Caco-2 (cell line): ENCODE data around the gene GRIFIN. TPM values are rescaled to one million over a fixed set of nuclear protein-coding genes. Genes with fewer than 3 reads are reported as not detected.
"Not testable (repeated sequence)": the region's sequence is repeated elsewhere in the genome, so short reads cannot be mapped to it uniquely, and the experiment has no call there.

Experiments
- BruUV-seq: library from RNA; stranded (reverse); fragments of 400-500 nt; replicated peaks from 2 replicates; lab custom pipeline; 2021; lab: Mats Ljungman, UMichigan
- CTCF ChIA-PET: fragments of 300-600 bp; sonication (Branson Sonifier 250); formaldehyde crosslinking; loops from one replicate; lab custom pipeline; 2022; ENCODE audit warnings: antibody characterized with exemption; lab: Charles Lee
- POLR2A ChIA-PET: fragments of 300-600 bp; sonication (Branson Sonifier 250); formaldehyde crosslinking; loops from one replicate; lab custom pipeline; 2022; ENCODE audit warnings: antibody characterized with exemption; lab: Charles Lee
- DNase-seq, 2 experiments: peaks; one replicate each; pipeline versions ENCODE4 v3.0.0 to v3.0.0-alpha.2; 2020 to 2022
- H3K27me3 ChIP-seq: replicated peaks from 2 replicates; pipeline ENCODE4 v1.6.0; 2011; ENCODE audit warnings: low read length; ENCODE audit not compliant: control insufficient read depth, insufficient read depth
- H3K36me3 ChIP-seq: 2 replicates; pipeline ENCODE4 v1.5.1; 2011; ENCODE audit warnings: low read length; ENCODE audit not compliant: control insufficient read depth, insufficient read depth
- H3K4me1 ChIP-seq: fragments of 250-450 bp; sonication (Bioruptor Pico); 2 replicates; pipeline ENCODE4 v1.5.1; 2020; ENCODE audit warnings: mild to moderate bottlenecking
- H3K4me3 ChIP-seq: 2 replicates; pipeline ENCODE4 v1.5.1; 2011; ENCODE audit warnings: low read depth, mild to moderate bottlenecking, control low read depth, low read length
- H3K9me3 ChIP-seq: fragments of 250-450 bp; sonication (Bioruptor Pico); 2 replicates; pipeline ENCODE4 v1.5.1; 2020; ENCODE audit warnings: mild to moderate bottlenecking, moderate library complexity
- H3K27ac Mint-ChIP-seq: one replicate; pipeline ENCODE4 v1.8.0; 2022; ENCODE audit warnings: mixed read lengths; ENCODE audit not compliant: unreplicated experiment
- H3K27me3 Mint-ChIP-seq: one replicate; pipeline ENCODE4 v1.8.0; 2022; ENCODE audit warnings: mixed read lengths; ENCODE audit not compliant: insufficient read depth, unreplicated experiment
- H3K36me3 Mint-ChIP-seq: one replicate; pipeline ENCODE4 v1.8.0; 2022; ENCODE audit warnings: mild to moderate bottlenecking, mixed read lengths; ENCODE audit not compliant: insufficient read depth, unreplicated experiment
- H3K4me1 Mint-ChIP-seq: one replicate; pipeline ENCODE4 v1.8.0; 2022; ENCODE audit warnings: low read depth, mixed read lengths; ENCODE audit not compliant: unreplicated experiment
- H3K4me3 Mint-ChIP-seq: one replicate; pipeline ENCODE4 v1.8.0; 2022; ENCODE audit warnings: mild to moderate bottlenecking, moderate library complexity, mixed read lengths; ENCODE audit not compliant: unreplicated experiment
- H3K9me3 Mint-ChIP-seq: one replicate; pipeline ENCODE4 v1.8.0; 2022; ENCODE audit warnings: mixed read lengths; ENCODE audit not compliant: unreplicated experiment
- intact Hi-C: fragments of 100-400 bp; cut with micrococcal nuclease; formaldehyde crosslinking; loops from one replicate; pipeline ENCODE4 v1.10.0; 2022; ENCODE audit not compliant: unreplicated experiment
- total RNA-seq: library from RNA; stranded (reverse); gene quantifications from 2 replicates; pipeline ENCODE4 v1.2.3, GENCODE V29; 2022
- TF ChIP-seq, protein P1 (sequence below), 2 experiments: fragments of 200-600 bp in 1 of 2; IDR thresholded peaks; 1 replicate in 1 of 2; 2 replicates in 1 of 2; pipeline versions ENCODE4 v1.5.1 to v1.8.0; 2011 to 2022; ENCODE audit warnings: antibody characterized with exemption in 1 of 2, control low read depth in 1 of 2, inconsistent platforms in 1 of 2, low read depth in 1 of 2, low read length in 1 of 2, mild to moderate bottlenecking in 1 of 2, moderate library complexity in 1 of 2; ENCODE audit not compliant: insufficient read depth in 1 of 2, severe bottlenecking in 1 of 2, unreplicated experiment in 1 of 2

The GRIFIN gene
- total RNA-seq, 1 experiment from 2014 or later = not detected

DNA sequence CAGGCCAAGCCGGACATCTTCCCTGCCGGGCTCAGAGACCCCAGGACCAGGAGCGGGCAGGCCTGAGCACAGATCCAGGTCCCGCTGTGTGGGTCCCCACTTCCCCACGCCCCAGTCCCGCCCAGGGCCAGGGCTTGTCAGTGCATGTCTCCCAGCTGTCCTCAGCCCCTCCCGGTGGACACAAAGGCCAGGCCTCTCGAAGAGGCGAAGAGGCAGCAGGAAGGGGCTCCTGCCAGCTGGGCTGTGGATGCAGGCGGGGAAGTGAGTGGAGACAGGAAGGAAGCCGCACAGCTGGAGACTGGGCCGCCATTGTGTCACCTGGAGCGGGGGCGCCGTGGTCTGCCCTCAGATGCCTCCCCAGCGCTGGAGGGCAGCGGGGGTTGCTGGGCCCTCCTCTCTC, 4.8 kb downstream of the GRIFIN start:
- Histone ChIP-seq H3K36me3 (no peaks in the 10 kb centered on the region), H3K27me3 (no peaks in the 10 kb centered on the region), H3K4me3 (no peak overlapping the region), H3K4me1 (no peaks in the 10 kb centered on the region; the same call in 1 of the 2 replicates), H3K9me3 (no peaks in the 10 kb centered on the region)
- H3K36me3 Mint-ChIP-seq = no peaks in the 10 kb centered on the region
- DNase-seq = no peak
- ChIA-PET POLR2A (no interaction called here), CTCF (interaction anchor here (0.6 kb wide), 1 partner anchor 68 kb away, joined by 3 read pairs; the partner anchor contains the start of gene CHST12)
- BruUV-seq = no TSS peak
- intact Hi-C loops = no loop called here
- H3K4me3 Mint-ChIP-seq = no peak overlapping the region
- H3K9me3 Mint-ChIP-seq = no peaks in the 10 kb centered on the region
- H3K27ac Mint-ChIP-seq = no peak overlapping the region
- peaks cover 12% of the 10 kb centered on the region for H3K4me1 Mint-ChIP-seq
- TF ChIP-seq, protein P1, sequence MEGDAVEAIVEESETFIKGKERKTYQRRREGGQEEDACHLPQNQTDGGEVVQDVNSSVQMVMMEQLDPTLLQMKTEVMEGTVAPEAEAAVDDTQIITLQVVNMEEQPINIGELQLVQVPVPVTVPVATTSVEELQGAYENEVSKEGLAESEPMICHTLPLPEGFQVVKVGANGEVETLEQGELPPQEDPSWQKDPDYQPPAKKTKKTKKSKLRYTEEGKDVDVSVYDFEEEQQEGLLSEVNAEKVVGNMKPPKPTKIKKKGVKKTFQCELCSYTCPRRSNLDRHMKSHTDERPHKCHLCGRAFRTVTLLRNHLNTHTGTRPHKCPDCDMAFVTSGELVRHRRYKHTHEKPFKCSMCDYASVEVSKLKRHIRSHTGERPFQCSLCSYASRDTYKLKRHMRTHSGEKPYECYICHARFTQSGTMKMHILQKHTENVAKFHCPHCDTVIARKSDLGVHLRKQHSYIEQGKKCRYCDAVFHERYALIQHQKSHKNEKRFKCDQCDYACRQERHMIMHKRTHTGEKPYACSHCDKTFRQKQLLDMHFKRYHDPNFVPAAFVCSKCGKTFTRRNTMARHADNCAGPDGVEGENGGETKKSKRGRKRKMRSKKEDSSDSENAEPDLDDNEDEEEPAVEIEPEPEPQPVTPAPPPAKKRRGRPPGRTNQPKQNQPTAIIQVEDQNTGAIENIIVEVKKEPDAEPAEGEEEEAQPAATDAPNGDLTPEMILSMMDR (IDR thresholded peaks at IDR 0.05; ENCODE audit: insufficient read depth in 1 of 2, low read depth in 1 of 2, low read length in 1 of 2, severe bottlenecking in 1 of 2, unreplicated experiment in 1 of 2) = no peak
- H3K27me3 Mint-ChIP-seq = no peaks in the 10 kb centered on the region

DNA sequence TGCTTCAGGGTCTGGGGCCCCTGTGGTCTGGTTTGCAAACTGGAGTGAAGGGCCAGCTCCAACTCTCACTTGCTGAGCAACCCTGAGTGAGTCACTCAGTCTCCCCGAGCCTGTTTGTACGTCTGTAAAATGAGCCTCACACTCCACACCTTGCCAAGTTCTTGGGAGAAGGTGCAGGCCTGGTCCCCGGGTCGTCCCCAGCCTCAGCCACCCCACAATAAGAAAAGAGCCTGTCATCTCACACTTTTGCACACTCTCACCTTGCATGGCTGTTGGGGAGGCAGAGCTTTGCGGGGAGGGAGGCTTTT, 5.2 kb downstream of the GRIFIN start:
- no peak overlapping the region for H3K4me3 ChIP-seq
- POLR2A ChIA-PET = no interaction called here
- Mint-ChIP-seq H3K4me1 (peaks cover 12% of the 10 kb centered on the region), H3K27me3 (no peaks in the 10 kb centered on the region), H3K27ac (no peak overlapping the region), H3K4me3 (no peak overlapping the region), H3K36me3 (no peaks in the 10 kb centered on the region), H3K9me3 (no peaks in the 10 kb centered on the region)
- TF ChIP-seq, protein P1 (IDR thresholded peaks at IDR 0.05; ENCODE audit: insufficient read depth in 1 of 2, low read depth in 1 of 2, low read length in 1 of 2, severe bottlenecking in 1 of 2, unreplicated experiment in 1 of 2) = no peak
- no TSS peak for BruUV-seq
- no peaks in the 10 kb centered on the region; the same call in 1 of the 2 replicates for H3K4me1 ChIP-seq
- H3K27me3 ChIP-seq = no peaks in the 10 kb centered on the region
- DNase-seq = no peak
- no peaks in the 10 kb centered on the region for H3K36me3 ChIP-seq
- H3K9me3 ChIP-seq = no peaks in the 10 kb centered on the region
- CTCF ChIA-PET = interaction anchor here (0.6 to 1.5 kb wide), 2 partner anchors 9 to 67 kb away, joined by 3 read pairs; partner anchors contain the start of gene CHST12
- intact Hi-C loops = no loop called here

DNA sequence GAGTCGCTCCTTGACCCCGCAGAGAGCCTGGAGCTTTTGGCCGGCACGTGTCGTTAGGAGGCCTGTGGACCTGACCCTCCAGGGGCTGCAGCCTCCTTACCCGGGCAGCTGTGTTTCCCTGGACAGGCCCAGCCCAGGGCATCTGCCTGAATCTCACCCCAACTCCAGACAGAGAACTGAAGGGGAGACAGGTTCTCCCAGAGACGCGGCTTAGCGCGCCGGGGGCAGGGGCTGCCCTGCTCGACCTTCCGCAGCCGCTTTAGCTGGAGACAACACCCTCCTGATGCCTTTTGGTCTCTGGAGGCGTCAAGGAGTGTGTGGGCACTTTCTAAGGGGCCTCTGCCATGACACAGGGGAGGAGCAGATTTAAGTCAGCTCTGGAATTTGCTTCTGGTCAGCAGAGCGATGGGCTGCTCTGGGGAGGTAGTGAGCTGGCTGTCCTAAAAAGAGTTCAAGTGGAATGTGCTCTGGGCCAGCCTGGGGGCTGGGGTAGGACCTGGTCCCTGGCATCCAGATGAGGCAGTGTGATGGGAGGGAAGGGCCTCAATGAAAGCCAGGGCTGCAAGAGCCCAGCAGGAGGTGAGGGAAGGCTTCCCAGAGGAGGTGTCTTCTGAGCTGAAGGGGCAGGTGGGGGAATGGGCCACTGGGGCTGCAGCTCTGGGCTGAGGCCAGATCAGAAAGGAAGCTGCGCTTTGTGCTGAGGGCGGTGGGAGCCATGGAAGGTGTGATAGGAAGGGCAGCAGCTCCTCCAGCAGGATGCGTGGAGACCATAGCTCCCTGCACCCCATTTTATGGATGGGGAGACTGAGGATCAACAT, 5.8 kb downstream of the GRIFIN start:
- H3K27me3 ChIP-seq = no peaks in the 10 kb centered on the region
- TF ChIP-seq, protein P1 (IDR thresholded peaks at IDR 0.05; ENCODE audit: insufficient read depth in 1 of 2, low read depth in 1 of 2, low read length in 1 of 2, severe bottlenecking in 1 of 2, unreplicated experiment in 1 of 2) = no peak
- Mint-ChIP-seq H3K27me3 (no peaks in the 10 kb centered on the region), H3K9me3 (no peaks in the 10 kb centered on the region), H3K4me1 (peaks cover 12% of the 10 kb centered on the region), H3K27ac (no peak overlapping the region), H3K36me3 (no peaks in the 10 kb centered on the region), H3K4me3 (no peak overlapping the region)
- no peak overlapping the region for H3K4me3 ChIP-seq
- H3K9me3 ChIP-seq = no peaks in the 10 kb centered on the region
- H3K36me3 ChIP-seq = no peaks in the 10 kb centered on the region
- ChIA-PET CTCF (interaction anchor here (1.5 to 3.4 kb wide), 5 partner anchors 10 to 67 kb away, joined by 3 to 75 read pairs (median 5); partner anchors contain the start of gene CHST12), POLR2A (no interaction called here)
- no TSS peak for BruUV-seq
- H3K4me1 ChIP-seq = no peaks in the 10 kb centered on the region; the same call in 1 of the 2 replicates
- intact Hi-C loops = no loop called here
- DNase-seq = no peak

DNA sequence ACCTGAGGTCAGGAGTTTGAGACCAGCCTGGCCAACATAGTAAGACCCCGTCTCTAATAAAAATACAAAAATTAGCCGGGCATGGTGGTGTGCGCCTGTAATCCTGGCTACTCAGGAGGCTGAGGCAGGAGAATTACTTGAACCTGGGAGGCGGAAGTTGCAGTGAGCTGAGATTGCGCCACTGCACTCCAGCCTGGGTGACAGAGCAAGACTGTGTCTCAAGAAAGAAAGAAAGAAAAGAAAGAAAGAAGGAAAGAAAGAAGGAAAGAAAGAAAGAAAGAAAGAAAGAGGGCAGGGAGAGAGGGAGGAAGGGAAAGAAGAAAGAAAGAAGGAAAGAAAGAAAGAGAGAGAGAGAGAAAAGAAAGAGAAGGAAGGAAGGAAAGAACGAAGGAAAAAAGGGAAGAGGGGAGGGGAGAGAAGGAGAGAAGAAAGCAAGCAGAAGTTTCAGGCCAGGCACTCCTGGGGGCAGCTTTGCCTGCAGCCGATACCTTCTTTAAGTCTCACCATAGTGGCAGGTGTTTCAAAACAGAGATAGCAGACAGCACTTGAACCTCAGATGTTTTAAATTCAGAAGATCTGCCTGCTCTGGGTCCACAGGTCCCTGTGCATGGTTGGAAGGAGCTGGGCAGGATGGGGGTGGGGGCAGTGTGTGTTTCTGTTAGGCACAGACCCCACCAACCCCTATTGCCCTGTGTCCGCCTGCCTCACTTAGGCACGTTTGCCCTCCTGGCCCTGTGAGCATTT, 6.6 kb downstream of the GRIFIN start:
- H3K4me3 Mint-ChIP-seq, H3K4me3 ChIP-seq, H3K36me3 ChIP-seq, H3K27ac Mint-ChIP-seq, H3K9me3 ChIP-seq, DNase-seq, H3K27me3 ChIP-seq, H3K27me3 Mint-ChIP-seq, H3K9me3 Mint-ChIP-seq, BruUV-seq, H3K4me1 ChIP-seq, H3K36me3 Mint-ChIP-seq: not testable (repeated sequence)
- H3K4me1 Mint-ChIP-seq = peaks cover 12% of the 10 kb centered on the region
- intact Hi-C loops = loop anchor here (1.0 kb wide), 1 partner anchor 18 kb away; no protein-coding TSS in a partner anchor
- ChIA-PET POLR2A (interaction anchor here (1.0 to 1.2 kb wide), 3 partner anchors 18 to 114 kb away, joined by 3 to 7 read pairs (median 3); no protein-coding TSS in a partner anchor), CTCF (interaction anchor here (0.9 to 3.4 kb wide), 15 partner anchors 10 to 401 kb away, joined by 3 to 75 read pairs (median 4); partner anchors contain the start of gene CHST12)
